PFSK-1 (cell line): ENCODE results near the gene CTRB1.

ENCODE experiments used
- FOXP2 ChIP-seq: optimal IDR thresholded peaks from 2 replicates; pipeline ENCODE3; 2011; ENCODE audit warnings: borderline replicate concordance, control low read depth, inconsistent platforms; ENCODE audit not compliant: insufficient read depth; ENCODE audit errors: extremely low read length, extremely low read depth
- POLR2AphosphoS5 ChIP-seq: IDR thresholded peaks from 2 replicates; pipeline ENCODE4 v1.6.1; 2012; ENCODE audit warnings: low read depth, mild to moderate bottlenecking, control low read depth, low read length, moderate library complexity
- REST ChIP-seq, 2 experiments: IDR thresholded peaks; 2 replicates each; pipeline versions ENCODE4 v1.6.1 to v1.8.0; 2011 to 2012; ENCODE audit warnings: low read depth in 2 of 2, low read length in 2 of 2, control low read depth in 1 of 2, inconsistent platforms in 1 of 2, mild to moderate bottlenecking in 1 of 2, moderate library complexity in 1 of 2; ENCODE audit not compliant: insufficient read depth in 1 of 2
- SIN3A ChIP-seq: IDR thresholded peaks from 2 replicates; pipeline ENCODE4 v1.6.1; 2012; ENCODE audit warnings: mild to moderate bottlenecking, low read length, moderate library complexity, borderline replicate concordance; ENCODE audit not compliant: insufficient read depth
- TAF1 ChIP-seq: IDR thresholded peaks from 2 replicates; pipeline ENCODE4 v1.6.1; 2012; ENCODE audit warnings: low read length, control low read depth, borderline replicate concordance; ENCODE audit not compliant: insufficient read depth

Gene CTRB1

GRCh38 chr16:75236232-75236631 lies 17.4 kb downstream of the CTRB1 start:
- TF ChIP-seq REST (IDR thresholded peaks at IDR 0.05; ENCODE audit: insufficient read depth in 1 of 2, low read depth in 2 of 2, low read length in 2 of 2) (no peak), SIN3A (no peak), POLR2AphosphoS5 (no peak), FOXP2 (no peak), TAF1 (no peak)

- TF ChIP-seq SIN3A (no peak), FOXP2 (no peak), REST (IDR thresholded peaks at IDR 0.05; ENCODE audit: insufficient read depth in 1 of 2, low read depth in 2 of 2, low read length in 2 of 2) (no peak), TAF1 (no peak), POLR2AphosphoS5 (no peak)
Measured at GRCh38 chr16:75236736-75237397, 18.1 kb downstream of the CTRB1 start.

GRCh38 chr16:75237398-75238131 lies 18.8 kb downstream of the CTRB1 start:
- TF ChIP-seq REST (IDR thresholded peaks at IDR 0.05; ENCODE audit: insufficient read depth in 1 of 2, low read depth in 2 of 2, low read length in 2 of 2) (no peak), FOXP2 (no peak), SIN3A (no peak), POLR2AphosphoS5 (no peak)

DNA sequence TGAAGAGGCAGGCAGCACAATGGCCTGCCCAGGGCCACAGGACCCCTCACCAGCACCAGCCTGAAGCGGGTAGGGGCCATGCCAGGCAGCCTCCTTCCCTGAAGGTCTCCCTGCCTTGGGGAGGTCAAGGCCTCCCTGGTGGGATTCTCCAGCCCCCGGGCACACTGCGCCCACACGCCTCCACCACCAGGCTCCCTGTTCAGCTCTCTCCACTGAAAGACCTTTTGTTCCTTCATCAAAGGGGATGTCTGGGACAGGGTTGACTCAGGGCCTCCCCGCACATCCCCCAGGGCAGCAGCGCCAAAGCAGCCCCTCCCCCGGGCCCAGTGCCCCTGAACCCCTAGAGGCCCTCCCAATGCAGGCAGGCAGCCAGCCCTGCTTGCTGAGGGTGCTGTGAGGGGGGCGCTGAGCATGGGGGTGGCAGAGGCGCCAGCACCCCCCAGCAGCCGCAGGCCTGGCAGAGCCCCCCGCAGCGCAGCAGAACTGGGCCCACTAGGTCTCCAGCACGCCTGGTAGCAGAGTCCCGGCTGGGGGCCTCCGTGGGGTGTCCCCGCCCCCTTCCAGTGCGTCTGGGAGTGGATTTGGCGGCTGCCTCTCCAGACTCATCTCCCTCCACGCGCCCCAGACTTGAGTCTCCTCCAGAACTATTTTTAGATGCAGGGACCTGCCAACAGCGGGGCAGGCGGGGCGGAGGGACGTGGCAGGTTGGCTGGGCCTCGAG lies 19.5 kb downstream of the CTRB1 start:
- TF ChIP-seq FOXP2 = no peak
- TF ChIP-seq POLR2AphosphoS5 = no peak
- no peak for TF ChIP-seq REST (IDR thresholded peaks at IDR 0.05; ENCODE audit: insufficient read depth in 1 of 2, low read depth in 2 of 2, low read length in 2 of 2)
- TF ChIP-seq SIN3A = no peak
- TF ChIP-seq TAF1 = no peak
